SK-N-SH treated with all-trans-retinoic acid at 6 μM for 48 hours (cell line): ENCODE measurements around the gene CKAP4.

Experiments used
- ATAC-seq: fragments of 200-7000 bp; cut with Tn5 transposase; 3 replicates; pipeline ENCODE4 v1.9.1; 2020; ENCODE audit warnings: mild to moderate bottlenecking, moderate library complexity
- ARNTL ChIP-seq: fragments of 450-650 bp; formaldehyde crosslinking; IDR thresholded peaks from 2 replicates; pipeline ENCODE4 v1.5.0; 2020; ENCODE audit warnings: low read depth, mild to moderate bottlenecking, moderate library complexity, borderline replicate concordance
- BACH2 ChIP-seq: fragments of 250-450 bp; sonication (Bioruptor Pico); IDR thresholded peaks from 2 replicates; pipeline ENCODE4 v1.9.0; 2021; ENCODE audit warnings: mild to moderate bottlenecking, borderline replicate concordance
- CREB5 ChIP-seq: fragments of 250-450 bp; sonication (Bioruptor Pico); IDR thresholded peaks from 2 replicates; pipeline ENCODE4 v1.5.1; 2020; ENCODE audit warnings: low read depth, mild to moderate bottlenecking, moderate library complexity
- CSRNP3 ChIP-seq: fragments of 250-450 bp; sonication (Bioruptor Pico); IDR thresholded peaks from 2 replicates; pipeline ENCODE4 v1.5.1; 2021; ENCODE audit warnings: mild to moderate bottlenecking, moderate library complexity
- GLIS3 ChIP-seq: fragments of 250-450 bp; sonication (Bioruptor Pico); IDR thresholded peaks from 2 replicates; pipeline ENCODE4 v1.5.0; 2020; ENCODE audit warnings: mild to moderate bottlenecking, moderate library complexity
- ISL1 ChIP-seq: fragments of 250-450 bp; sonication (Bioruptor Pico); IDR thresholded peaks from 2 replicates; pipeline ENCODE4 v2.1.2; 2022; ENCODE audit warnings: mild to moderate bottlenecking, moderate library complexity
- OSR1 ChIP-seq: fragments of 250-450 bp; sonication (Bioruptor Pico); IDR thresholded peaks from 2 replicates; pipeline ENCODE4 v1.8.0; 2022; ENCODE audit warnings: moderate library complexity, mild to moderate bottlenecking, inconsistent platforms
- POU6F1 ChIP-seq: fragments of 250-450 bp; sonication (Bioruptor Pico); IDR thresholded peaks from 2 replicates; pipeline ENCODE4 v1.8.0; 2021; ENCODE audit warnings: low read depth, mild to moderate bottlenecking, moderate library complexity, borderline replicate concordance
- RARB ChIP-seq: fragments of 250-450 bp; sonication (Bioruptor Pico); IDR thresholded peaks from 2 replicates; pipeline ENCODE4 v1.8.0; 2021; ENCODE audit warnings: mild to moderate bottlenecking, moderate library complexity
- SNAI2 ChIP-seq: fragments of 250-450 bp; sonication (Bioruptor Pico); IDR thresholded peaks from 2 replicates; pipeline ENCODE4 v1.5.0; 2020; ENCODE audit warnings: mild to moderate bottlenecking, moderate library complexity
- TCF4 ChIP-seq: fragments of 250-450 bp; sonication (Bioruptor Pico); IDR thresholded peaks from 2 replicates; pipeline ENCODE4 v1.8.0; 2021; ENCODE audit warnings: mild to moderate bottlenecking, moderate library complexity, borderline replicate concordance
- TOX ChIP-seq: fragments of 250-450 bp; sonication (Bioruptor Pico); IDR thresholded peaks from 2 replicates; pipeline ENCODE4 v1.8.0; 2021; ENCODE audit warnings: mild to moderate bottlenecking, moderate library complexity, borderline replicate concordance
- TSHZ2 ChIP-seq: fragments of 250-450 bp; sonication (Bioruptor Pico); IDR thresholded peaks from 2 replicates; pipeline ENCODE4 v1.5.0; 2020; ENCODE audit warnings: mild to moderate bottlenecking, moderate library complexity
- ZC3H10 ChIP-seq: fragments of 250-450 bp; sonication (Bioruptor Pico); IDR thresholded peaks from 2 replicates; pipeline ENCODE4 v1.5.1; 2021; ENCODE audit warnings: mild to moderate bottlenecking, moderate library complexity
- ZFP3 ChIP-seq: fragments of 250-450 bp; sonication (Bioruptor Pico); IDR thresholded peaks from 2 replicates; pipeline ENCODE4 v1.5.0; 2020; ENCODE audit warnings: mild to moderate bottlenecking, moderate library complexity
- ZFP30 ChIP-seq: fragments of 450-650 bp; formaldehyde crosslinking; IDR thresholded peaks from 2 replicates; pipeline ENCODE4 v1.5.0; 2022; ENCODE audit warnings: mild to moderate bottlenecking, moderate library complexity
- ZNF565 ChIP-seq: fragments of 450-650 bp; formaldehyde crosslinking; conservative IDR thresholded peaks from 2 replicates; pipeline ENCODE4 v1.5.0; 2020; ENCODE audit warnings: low read depth, mild to moderate bottlenecking, moderate library complexity
- ZNF70 ChIP-seq: fragments of 450-650 bp; formaldehyde crosslinking; IDR thresholded peaks from 2 replicates; pipeline ENCODE4 v1.5.0; 2020; ENCODE audit warnings: mild to moderate bottlenecking, moderate library complexity
- ZNF8 ChIP-seq: fragments of 450-650 bp; formaldehyde crosslinking; IDR thresholded peaks from 2 replicates; pipeline ENCODE4 v1.5.0; 2020; ENCODE audit warnings: mild to moderate bottlenecking, moderate library complexity

CKAP4 gene, protein sequence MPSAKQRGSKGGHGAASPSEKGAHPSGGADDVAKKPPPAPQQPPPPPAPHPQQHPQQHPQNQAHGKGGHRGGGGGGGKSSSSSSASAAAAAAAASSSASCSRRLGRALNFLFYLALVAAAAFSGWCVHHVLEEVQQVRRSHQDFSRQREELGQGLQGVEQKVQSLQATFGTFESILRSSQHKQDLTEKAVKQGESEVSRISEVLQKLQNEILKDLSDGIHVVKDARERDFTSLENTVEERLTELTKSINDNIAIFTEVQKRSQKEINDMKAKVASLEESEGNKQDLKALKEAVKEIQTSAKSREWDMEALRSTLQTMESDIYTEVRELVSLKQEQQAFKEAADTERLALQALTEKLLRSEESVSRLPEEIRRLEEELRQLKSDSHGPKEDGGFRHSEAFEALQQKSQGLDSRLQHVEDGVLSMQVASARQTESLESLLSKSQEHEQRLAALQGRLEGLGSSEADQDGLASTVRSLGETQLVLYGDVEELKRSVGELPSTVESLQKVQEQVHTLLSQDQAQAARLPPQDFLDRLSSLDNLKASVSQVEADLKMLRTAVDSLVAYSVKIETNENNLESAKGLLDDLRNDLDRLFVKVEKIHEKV

GRCh38 chr12:106247674-106248311 lies at the start of gene CKAP4:
CKAP4 (minus strand) TSS chr12:106248020; CDS start chr12:106247851, 169 bp downstream.
- peak; percentile 57 for ATAC-seq
- no peak for TF ChIP-seq GLIS3
- TF ChIP-seq ZNF70, result no peak
- no peak for TF ChIP-seq ISL1 (CRISPR knock-in tag)
- no peak for TF ChIP-seq OSR1 (CRISPR knock-in tag)
- no peak for TF ChIP-seq BACH2 (CRISPR knock-in tag)
- TF ChIP-seq POU6F1, result no peak
- TF ChIP-seq TCF4, result no peak
- no peak for TF ChIP-seq TSHZ2
- no peak for TF ChIP-seq CREB5 (CRISPR knock-in tag)
- no peak for TF ChIP-seq RARB (CRISPR knock-in tag)
- no peak for TF ChIP-seq ZNF565 (CRISPR knock-in tag)
- no peak for TF ChIP-seq ARNTL (CRISPR knock-in tag)
- no peak for TF ChIP-seq ZFP30 (CRISPR knock-in tag)
- no peak for TF ChIP-seq ZNF8
- TF ChIP-seq ZFP3 (CRISPR knock-in tag), result no peak
- no peak for TF ChIP-seq TOX (CRISPR knock-in tag)
- no peak for TF ChIP-seq ZC3H10
- TF ChIP-seq SNAI2, result no peak

DNA sequence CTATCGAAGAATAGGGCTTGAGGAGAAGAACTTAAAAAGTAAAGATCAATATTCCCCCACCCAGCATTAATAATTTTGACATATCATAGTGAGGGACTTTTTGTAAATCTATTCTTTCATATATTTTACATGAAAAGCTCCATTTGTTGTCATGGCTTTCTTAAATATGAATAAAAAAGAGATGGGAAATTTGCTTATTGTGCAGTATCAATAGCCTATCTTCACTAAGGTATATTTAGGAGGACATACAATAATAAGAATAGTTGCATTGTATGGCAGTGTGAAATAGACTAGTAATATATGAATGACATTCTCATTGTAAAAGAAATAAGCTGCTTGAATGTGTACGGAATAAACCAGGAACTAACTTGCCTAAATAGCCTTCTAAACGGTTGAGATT lies 49.3 kb upstream of the CKAP4 start:
- TF ChIP-seq CREB5 (CRISPR knock-in tag) (no peak), TSHZ2 (no peak), CSRNP3 (CRISPR knock-in tag) (no peak), ARNTL (CRISPR knock-in tag) (no peak), ZNF8 (no peak)
- no peak for ATAC-seq
